ENCODE data around the gene ATXN7L1.

ATXN7L1 gene

GRCh38 chr7:105728028-105728427, 148.4 kb downstream of the ATXN7L1 start:
- H3K4me3 ChIP-seq (ENCODE audit: low read depth, low read length): no peak overlapping the region
- in situ Hi-C loops (cut with HindIII; ENCODE audit: low pct_ligation_motif_present, low sequenced_read_pairs): no loop called here
- no peak for TF ChIP-seq CTCF (IDR thresholded peaks at IDR 0.05; ENCODE audit: low read depth, low read length, missing control alignments)
- H3K27ac ChIP-seq: no peak overlapping the region
- no peaks in the 10 kb centered on the region for H3K36me3 ChIP-seq (replicated peaks)
- DNase-seq: no peak
- H3K27me3 ChIP-seq (replicated peaks): no peaks in the 10 kb centered on the region

GRCh38 chr7:105724688-105725087, 151.7 kb downstream of the ATXN7L1 start:
- Histone ChIP-seq H3K27ac (no peak overlapping the region), H3K36me3 (replicated peaks) (no peaks in the 10 kb centered on the region), H3K27me3 (replicated peaks) (no peaks in the 10 kb centered on the region), H3K4me3 (ENCODE audit: low read depth, low read length) (no peak overlapping the region)
- TF ChIP-seq CTCF (IDR thresholded peaks at IDR 0.05; ENCODE audit: low read depth, low read length, missing control alignments): no peak
- in situ Hi-C loops (cut with HindIII; ENCODE audit: low pct_ligation_motif_present, low sequenced_read_pairs): no loop called here
- no peak for DNase-seq

GRCh38 chr7:105723572-105723971, 152.8 kb downstream of the ATXN7L1 start:
- H3K27me3 ChIP-seq (replicated peaks): no peaks in the 10 kb centered on the region
- H3K36me3 ChIP-seq (replicated peaks): no peaks in the 10 kb centered on the region
- in situ Hi-C loops (cut with HindIII; ENCODE audit: low pct_ligation_motif_present, low sequenced_read_pairs): no loop called here
- H3K27ac ChIP-seq: no peak overlapping the region
- no peak for TF ChIP-seq CTCF (IDR thresholded peaks at IDR 0.05; ENCODE audit: low read depth, low read length, missing control alignments)
- no peak for DNase-seq
- no peak overlapping the region for H3K4me3 ChIP-seq (ENCODE audit: low read depth, low read length)

- H3K4me3 ChIP-seq (ENCODE audit: low read depth, low read length): no peak overlapping the region
- no peak for TF ChIP-seq CTCF (IDR thresholded peaks at IDR 0.05; ENCODE audit: low read depth, low read length, missing control alignments)
- H3K27ac ChIP-seq: no peak overlapping the region
- H3K27me3 ChIP-seq (replicated peaks): no peaks in the 10 kb centered on the region
- no peaks in the 10 kb centered on the region for H3K36me3 ChIP-seq (replicated peaks)
- in situ Hi-C loops (cut with HindIII; ENCODE audit: low pct_ligation_motif_present, low sequenced_read_pairs): no loop called here
- no peak for DNase-seq
Observed at GRCh38 chr7:105721571-105722104, 154.8 kb downstream of the ATXN7L1 start.

GRCh38 chr7:105719919-105720318, 156.5 kb downstream of the ATXN7L1 start:
- Histone ChIP-seq H3K4me3 (ENCODE audit: low read depth, low read length) (no peak overlapping the region), H3K27me3 (replicated peaks) (no peaks in the 10 kb centered on the region), H3K36me3 (replicated peaks) (no peaks in the 10 kb centered on the region), H3K27ac (no peak overlapping the region)
- no peak for DNase-seq
- TF ChIP-seq CTCF (IDR thresholded peaks at IDR 0.05; ENCODE audit: low read depth, low read length, missing control alignments): no peak
- in situ Hi-C loops (cut with HindIII; ENCODE audit: low pct_ligation_motif_present, low sequenced_read_pairs): no loop called here

- Histone ChIP-seq H3K27ac (no peak overlapping the region), H3K4me3 (ENCODE audit: low read depth, low read length) (no peak overlapping the region), H3K27me3 (replicated peaks) (no peaks in the 10 kb centered on the region), H3K36me3 (replicated peaks) (no peaks in the 10 kb centered on the region)
- in situ Hi-C loops (cut with HindIII; ENCODE audit: low pct_ligation_motif_present, low sequenced_read_pairs): no loop called here
- no peak for DNase-seq
- TF ChIP-seq CTCF (IDR thresholded peaks at IDR 0.05; ENCODE audit: low read depth, low read length, missing control alignments): no peak
Observed at GRCh38 chr7:105719395-105719794, 157.0 kb downstream of the ATXN7L1 start.
